Neural progenitor cell (in vitro differentiated cells): ENCODE data around the gene CES2.

ENCODE experiments used
- CTCF ChIP-seq: fragments of 200-600 bp; sonication (generic); IDR thresholded peaks from 2 replicates; pipeline ENCODE4 v1.5.1; 2017; ENCODE audit warnings: antibody characterized with exemption, mild to moderate bottlenecking
- EZH2phosphoT487 ChIP-seq: fragments of 200-600 bp; sonication (generic); IDR thresholded peaks from 2 replicates; pipeline ENCODE4 v1.6.1; 2017; ENCODE audit warnings: antibody characterized with exemption

DNA sequence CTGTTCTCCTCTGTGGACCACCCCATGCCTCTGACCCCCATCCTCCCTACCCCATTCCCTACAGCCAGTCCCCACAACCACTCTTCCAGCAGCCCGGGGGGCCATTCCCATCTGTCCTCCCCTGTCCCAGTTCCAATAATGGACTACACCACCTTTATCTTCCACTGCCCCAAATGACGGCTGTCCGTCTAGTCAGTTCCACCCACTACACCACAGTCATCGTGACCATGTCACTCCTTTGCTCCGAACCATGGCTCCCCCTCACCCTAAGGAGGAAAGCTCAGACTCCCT lies 39.7 kb upstream of the CES2 start:
- TF ChIP-seq CTCF (no peak), EZH2phosphoT487 (no peak)
